Measurements from ENCODE around the gene GABRG3.

The GABRG3 gene

GRCh38 chr15:27066446-27066845 is 95.5 kb downstream of the GABRG3 start:
- no peak for DNase-seq

GRCh38 chr15:27067175-27067574 is 96.2 kb downstream of the GABRG3 start:
- DNase-seq = no peak

DNA sequence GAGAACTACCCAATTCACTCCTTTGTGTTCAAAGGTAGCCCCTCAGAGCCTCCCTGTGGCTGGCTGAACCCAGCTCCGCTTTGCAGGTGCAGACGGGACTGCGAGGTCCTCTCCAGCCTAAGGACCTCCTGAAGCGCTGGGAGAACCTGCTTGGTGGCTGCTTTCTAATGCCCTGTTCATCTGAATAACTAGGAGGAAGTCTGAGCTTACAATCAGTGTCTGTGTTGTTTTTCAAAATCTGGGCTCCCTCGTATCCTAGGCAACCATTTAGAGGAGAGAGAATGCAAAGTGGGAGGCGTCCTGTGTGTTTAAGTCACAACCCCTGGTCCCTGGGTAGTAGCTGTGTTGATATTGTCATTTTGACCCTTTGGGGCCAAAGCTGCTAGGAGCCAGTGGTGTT is 99.9 kb downstream of the GABRG3 start:
- DNase-seq = no peak

- DNase-seq = no peak
Observed at GRCh38 chr15:27074179-27074578, 103.2 kb downstream of the GABRG3 start.

- DNase-seq = no peak
Observed at GRCh38 chr15:27077790-27078189, 106.8 kb downstream of the GABRG3 start.

- DNase-seq = no peak
Observed at GRCh38 chr15:27081676-27082418, 110.9 kb downstream of the GABRG3 start.

GRCh38 chr15:27082526-27082925 is 111.5 kb downstream of the GABRG3 start:
- DNase-seq = no peak

GRCh38 chr15:27084844-27085243 is 113.9 kb downstream of the GABRG3 start:
- no peak for DNase-seq

GRCh38 chr15:27086149-27086548 is 115.2 kb downstream of the GABRG3 start:
- DNase-seq = no peak

- no peak for DNase-seq
Observed at GRCh38 chr15:27086805-27087204, 115.8 kb downstream of the GABRG3 start.

GRCh38 chr15:27087651-27088583 is 116.9 kb downstream of the GABRG3 start:
- no peak for DNase-seq

GRCh38 chr15:27088584-27089232 is 117.7 kb downstream of the GABRG3 start:
- no peak for DNase-seq

DNA sequence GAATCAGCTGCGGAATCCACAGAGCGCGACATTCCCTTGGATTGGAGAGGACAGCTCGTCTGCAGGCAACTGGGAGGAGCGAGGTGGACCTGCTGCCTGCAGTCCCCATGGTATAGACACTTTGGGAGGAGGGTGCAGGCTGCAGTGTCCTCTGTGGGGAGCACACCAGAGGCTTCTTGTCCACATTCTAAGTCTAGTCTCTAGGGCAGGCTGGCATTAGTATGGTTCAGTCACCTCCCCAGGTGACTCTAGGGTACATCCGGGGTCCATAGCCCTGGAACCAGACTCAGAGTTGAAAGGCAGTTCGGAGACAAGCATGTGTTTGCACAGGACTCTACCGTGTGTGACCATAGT is 118.2 kb downstream of the GABRG3 start:
- no peak for DNase-seq

- no peak for DNase-seq
Observed at GRCh38 chr15:27089676-27090075, 118.7 kb downstream of the GABRG3 start.

GRCh38 chr15:27091270-27091940 is 120.4 kb downstream of the GABRG3 start:
- DNase-seq = no peak

- no peak for DNase-seq
Observed at GRCh38 chr15:27092390-27092789, 121.4 kb downstream of the GABRG3 start.

GRCh38 chr15:27094235-27094634 is 123.3 kb downstream of the GABRG3 start:
- no peak for DNase-seq

- DNase-seq = no peak
Observed at GRCh38 chr15:27095886-27096624, 125.1 kb downstream of the GABRG3 start.

DNA sequence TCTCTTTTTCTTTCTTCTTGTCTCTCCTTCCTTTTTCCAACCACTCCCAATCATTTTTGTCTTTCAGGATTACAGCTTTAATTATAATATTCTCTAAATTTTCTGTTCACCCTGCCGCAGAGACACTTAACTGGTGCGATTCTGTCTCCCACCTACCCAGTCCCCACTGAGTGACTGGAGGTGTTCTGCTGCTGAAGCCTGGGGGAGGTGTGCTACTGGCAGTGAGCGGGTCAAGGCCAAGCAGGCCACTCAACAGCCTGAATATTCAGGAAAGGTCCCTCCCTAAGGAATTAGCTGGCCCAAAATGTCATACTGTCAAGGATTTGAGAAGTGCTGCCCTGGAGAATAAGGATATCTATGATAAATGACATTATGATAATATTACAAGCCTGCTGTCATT is 126.5 kb downstream of the GABRG3 start:
- DNase-seq = no peak

DNA sequence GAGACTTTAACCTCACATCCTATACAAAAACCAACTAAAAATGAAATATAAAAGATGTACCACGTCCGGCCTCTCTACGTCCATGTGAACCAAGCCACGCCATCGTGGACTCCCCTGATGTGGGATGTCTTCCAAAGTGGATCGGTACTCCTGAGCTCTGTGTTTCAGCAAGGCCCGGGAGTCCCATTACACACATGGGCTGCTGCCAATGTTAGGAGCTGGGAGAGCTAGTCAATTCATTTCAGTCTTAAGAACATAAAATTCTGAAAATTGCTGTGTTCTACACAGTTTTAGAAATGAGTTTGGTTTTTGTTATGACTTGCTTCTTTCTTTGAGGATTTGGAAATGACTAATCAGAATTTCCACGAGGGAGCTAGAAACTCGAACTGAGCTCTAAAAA is 131.0 kb downstream of the GABRG3 start:
- no peak for DNase-seq

DNA sequence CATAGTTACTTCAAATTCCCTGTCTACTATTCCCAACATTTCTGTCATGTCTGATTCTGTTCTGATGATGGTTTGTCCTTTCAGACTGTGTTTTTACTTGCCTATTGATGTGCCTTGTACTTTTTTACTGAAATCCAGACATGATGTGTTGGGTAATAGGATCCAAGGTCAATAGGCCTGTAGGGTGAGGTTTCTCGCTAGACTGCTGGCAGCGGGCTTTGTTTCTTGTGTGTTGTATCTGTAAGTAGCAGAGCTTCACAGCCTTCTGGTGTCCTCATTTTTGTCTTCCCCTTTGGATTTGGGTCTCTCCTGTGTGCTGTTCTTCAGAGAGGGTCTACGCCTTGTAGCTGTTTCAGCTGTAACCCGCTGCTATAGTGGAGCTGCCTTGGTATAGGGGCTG is 140.3 kb downstream of the GABRG3 start:
- DNase-seq = no peak

DNA sequence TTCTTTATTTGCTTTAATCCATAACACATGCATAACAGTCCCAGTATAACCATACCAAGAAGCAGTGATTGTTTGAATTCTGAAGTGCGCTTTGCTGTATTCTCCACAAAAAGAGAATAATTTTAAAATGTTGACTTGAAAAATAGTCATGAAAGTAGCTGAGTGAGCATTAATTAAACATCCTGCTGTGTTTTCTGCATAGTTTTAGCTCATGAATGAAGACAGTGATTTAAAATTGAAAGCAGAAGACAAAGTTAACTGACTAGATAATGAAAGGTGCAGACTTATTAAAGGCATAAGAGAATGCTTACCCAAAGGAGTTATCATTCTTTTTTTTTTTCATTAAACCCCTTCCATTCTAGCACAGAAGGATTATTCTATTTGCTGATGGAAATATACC is 143.5 kb downstream of the GABRG3 start:
- DNase-seq = no peak
